HepG2 (cell line): ENCODE data around the gene SLC35B2. TPM values are rescaled to one million over a fixed set of nuclear protein-coding genes. Genes with fewer than 3 reads are reported as not detected.
A peak's percentile ranks its signal among the peaks of the same experiment; 100 is the strongest.

Experiments
- CREB1 ChIP-seq, 2 experiments: fragments of 450-650 bp in 1 of 2; IDR thresholded peaks; 2 replicates each; pipeline ENCODE4 v1.6.1; 2016 to 2017; ENCODE audit warnings: control low read depth in 1 of 2, mild to moderate bottlenecking in 1 of 2, missing compliant biosample characterization in 1 of 2, missing genetic modification characterization in 1 of 2
- HMGXB3 ChIP-seq: sonication (generic); formaldehyde crosslinking; IDR thresholded peaks from 2 replicates; pipeline ENCODE4 v1.4.0; 2020; ENCODE audit warnings: missing genetic modification reagents, borderline replicate concordance
- HNRNPUL1 ChIP-seq: fragments of 200-400 bp; formaldehyde crosslinking; IDR thresholded peaks from 2 replicates; pipeline ENCODE4 v1.6.1; 2017; ENCODE audit warnings: low read depth, mild to moderate bottlenecking, low read length, moderate library complexity
- HOMEZ ChIP-seq: IDR thresholded peaks from 2 replicates; pipeline ENCODE4 v1.6.1; 2016; ENCODE audit warnings: low read depth
- NPAS2 ChIP-seq: sonication (generic); formaldehyde crosslinking; IDR thresholded peaks from 2 replicates; pipeline ENCODE4 v1.8.0; 2022; ENCODE audit warnings: mild to moderate bottlenecking, missing genetic modification reagents, borderline replicate concordance
- RNF2 ChIP-seq: fragments of 450-650 bp; conservative IDR thresholded peaks from 2 replicates; pipeline ENCODE4 v1.6.1; 2016; ENCODE audit warnings: low read depth
- TGIF2 ChIP-seq: IDR thresholded peaks from 2 replicates; pipeline ENCODE4 v1.6.1; 2016; ENCODE audit warnings: control low read depth, missing compliant biosample characterization
- THAP9 ChIP-seq: sonication (generic); formaldehyde crosslinking; IDR thresholded peaks from 2 replicates; pipeline ENCODE4; 2020; ENCODE audit warnings: missing genetic modification reagents, mild to moderate bottlenecking, borderline replicate concordance
- TIGD3 ChIP-seq: sonication (generic); formaldehyde crosslinking; IDR thresholded peaks from 2 replicates; pipeline ENCODE4 v1.5.1; 2020; ENCODE audit warnings: mild to moderate bottlenecking, missing genetic modification reagents, borderline replicate concordance
- ZFP90 ChIP-seq: sonication (generic); formaldehyde crosslinking; IDR thresholded peaks from 2 replicates; pipeline ENCODE4 v1.8.0; 2022; ENCODE audit warnings: missing genetic modification reagents, mild to moderate bottlenecking, inconsistent platforms, borderline replicate concordance
- ZNF256 ChIP-seq: sonication (generic); formaldehyde crosslinking; conservative IDR thresholded peaks from 2 replicates; pipeline ENCODE4 v1.4.0; 2020; ENCODE audit warnings: missing genetic modification reagents
- ZNF549 ChIP-seq: sonication (generic); formaldehyde crosslinking; IDR thresholded peaks from 2 replicates; pipeline ENCODE4 v1.5.0; 2020; ENCODE audit warnings: missing genetic modification reagents
- ZNF550 ChIP-seq: sonication (generic); formaldehyde crosslinking; IDR thresholded peaks from 2 replicates; pipeline ENCODE4 v1.4.0; 2020; ENCODE audit warnings: mild to moderate bottlenecking, missing genetic modification reagents, borderline replicate concordance
- ZNF772 ChIP-seq: sonication (generic); formaldehyde crosslinking; IDR thresholded peaks from 2 replicates; pipeline ENCODE4 v1.5.0; 2020; ENCODE audit warnings: mild to moderate bottlenecking, missing genetic modification reagents
- ZXDC ChIP-seq: sonication (generic); formaldehyde crosslinking; IDR thresholded peaks from 2 replicates; pipeline ENCODE4 v1.5.0; 2020; ENCODE audit warnings: mild to moderate bottlenecking, missing genetic modification reagents
- polyA plus RNA-seq, 8 experiments: library from polyadenylated mRNA; depleted of rRNA in 3 of 8; stranded (reverse) in 7 of 8; unstranded in 1 of 8; fragments of >200 nt; fragmentation: Illumina TruSeq in 4 of 8; extraction: Trizol in 4 of 8; gene quantifications; 2 replicates each; pipeline versions ENCODE4 v1.2.1 to v1.2.3, GENCODE V29; 2011 to 2016; ENCODE audit warnings: low read depth in 4 of 8, missing spikeins in 1 of 8, mixed read lengths in 1 of 8; ENCODE audit not compliant: insufficient read depth in 1 of 8
- total RNA-seq, 5 experiments: library from RNA; depleted of rRNA; stranded (reverse); fragments of >200 nt; fragmentation: Illumina TruSeq; extraction: Trizol; gene quantifications; 2 replicates each; pipeline ENCODE4 v1.2.3, GENCODE V29; 2016; ENCODE audit warnings: low read depth in 1 of 5

The SLC35B2 gene
- total and polyA plus RNA-seq, 2 of the 13 experiments (the other 11 are each of a cell fraction or from before 2014, with no cell fraction given) = 61.1 to 148 TPM

- TF ChIP-seq HMGXB3 = no peak
- TF ChIP-seq THAP9 (CRISPR knock-in tag) = peak; percentile 62; the same call in 1 of the 2 replicates
- TF ChIP-seq HNRNPUL1 = no peak
- peak; percentile 40; the same call in 1 of the 2 replicates for TF ChIP-seq ZFP90
- TF ChIP-seq ZNF256 (CRISPR knock-in tag) = no peak
- TF ChIP-seq TGIF2 (CRISPR knock-in tag) = peak; percentile 88
- peak; percentile 15; the same call in 1 of the 2 replicates for TF ChIP-seq HOMEZ (CRISPR knock-in tag)
- peak; percentile 25; the same call in 1 of the 2 replicates for TF ChIP-seq CREB1 (IDR thresholded peaks at IDR 0.05)
- TF ChIP-seq CREB1 (CRISPR knock-in tag; IDR thresholded peaks at IDR 0.05) = no peak
- TF ChIP-seq TIGD3 (CRISPR knock-in tag) = no peak
- TF ChIP-seq ZNF549 (CRISPR knock-in tag) = no peak
- TF ChIP-seq ZXDC (CRISPR knock-in tag) = no peak
- TF ChIP-seq RNF2 = no peak; the same call in 1 of the 2 replicates
- TF ChIP-seq ZNF772 (CRISPR knock-in tag) = 0 out of 2 replicates have a peak, but pooled peaks have one; percentile 36
- TF ChIP-seq ZNF550 (CRISPR knock-in tag) = peak; percentile 54; the same call in 1 of the 2 replicates
- no peak for TF ChIP-seq NPAS2 (CRISPR knock-in tag)
Observed at GRCh38 chr6:44221291-44221960, 35.9 kb downstream of the SLC35B2 start (continued).
